Lower leg skin (tissue), 3 donors: Measurements from ENCODE around the gene CPAMD8.

Experiments used
- POLR2A ChIP-seq, 2 donors: fragments of 450-650 bp; IDR thresholded peaks; one replicate each; pipeline ENCODE4 v1.6.1; 2016 to 2017; ENCODE audit warnings: antibody characterized with exemption in 2 of 2, mild to moderate bottlenecking in 1 of 2, moderate library complexity in 1 of 2
- TF ChIP-seq, protein P1 (sequence below), 3 donors: fragments of 450-650 bp; IDR thresholded peaks; one replicate each; pipeline ENCODE4 v1.5.1; 2016; ENCODE audit warnings: antibody characterized with exemption in 3 of 3, mild to moderate bottlenecking in 3 of 3, moderate library complexity in 2 of 3

DNA sequence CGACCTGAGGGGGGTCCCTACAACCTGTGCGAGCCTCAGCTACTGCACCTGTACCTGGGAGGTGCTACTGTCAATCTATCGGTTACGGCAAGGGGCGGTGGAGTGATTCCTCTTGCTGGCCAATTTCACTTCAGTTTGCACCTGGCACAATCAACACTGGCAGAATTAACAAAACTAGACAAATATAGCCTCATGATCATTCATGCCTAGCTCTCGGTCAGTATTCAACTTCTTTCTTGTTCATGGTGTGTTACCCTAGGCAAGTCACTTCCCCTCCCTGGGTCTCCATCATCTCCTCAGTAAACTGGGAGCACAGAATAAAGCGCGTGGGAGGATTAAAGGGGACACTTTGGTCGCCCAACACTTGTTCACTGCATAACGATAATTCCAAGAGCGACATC is 48.0 kb upstream of the CPAMD8 start:
- TF ChIP-seq POLR2A (IDR thresholded peaks at IDR 0.05), result no peak
- TF ChIP-seq, protein P1, sequence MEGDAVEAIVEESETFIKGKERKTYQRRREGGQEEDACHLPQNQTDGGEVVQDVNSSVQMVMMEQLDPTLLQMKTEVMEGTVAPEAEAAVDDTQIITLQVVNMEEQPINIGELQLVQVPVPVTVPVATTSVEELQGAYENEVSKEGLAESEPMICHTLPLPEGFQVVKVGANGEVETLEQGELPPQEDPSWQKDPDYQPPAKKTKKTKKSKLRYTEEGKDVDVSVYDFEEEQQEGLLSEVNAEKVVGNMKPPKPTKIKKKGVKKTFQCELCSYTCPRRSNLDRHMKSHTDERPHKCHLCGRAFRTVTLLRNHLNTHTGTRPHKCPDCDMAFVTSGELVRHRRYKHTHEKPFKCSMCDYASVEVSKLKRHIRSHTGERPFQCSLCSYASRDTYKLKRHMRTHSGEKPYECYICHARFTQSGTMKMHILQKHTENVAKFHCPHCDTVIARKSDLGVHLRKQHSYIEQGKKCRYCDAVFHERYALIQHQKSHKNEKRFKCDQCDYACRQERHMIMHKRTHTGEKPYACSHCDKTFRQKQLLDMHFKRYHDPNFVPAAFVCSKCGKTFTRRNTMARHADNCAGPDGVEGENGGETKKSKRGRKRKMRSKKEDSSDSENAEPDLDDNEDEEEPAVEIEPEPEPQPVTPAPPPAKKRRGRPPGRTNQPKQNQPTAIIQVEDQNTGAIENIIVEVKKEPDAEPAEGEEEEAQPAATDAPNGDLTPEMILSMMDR (IDR thresholded peaks at IDR 0.05), result no peak
